ENCODE data around the gene TMEM256.

- TF ChIP-seq CTCF (conservative IDR thresholded peaks at IDR 0.05; ENCODE audit: low read depth, low read length): no peak
- TF ChIP-seq EZH2 (IDR thresholded peaks at IDR 0.05; ENCODE audit: borderline replicate concordance, low read depth, low read length, poor library complexity, severe bottlenecking): no peak
Measured at GRCh38 chr17:7409716-7410115, 5.8 kb upstream of the TMEM256 start.

Measured in A673 (cell line).